Raji (cell line): Measurements from ENCODE around the gene SHOX.

Experiments
- POLR2A ChIP-seq: IDR thresholded peaks from 2 replicates; pipeline ENCODE4 v1.6.1; 2011; ENCODE audit warnings: low read depth, low read length, control low read depth; ENCODE audit not compliant: insufficient read depth

SHOX gene

DNA sequence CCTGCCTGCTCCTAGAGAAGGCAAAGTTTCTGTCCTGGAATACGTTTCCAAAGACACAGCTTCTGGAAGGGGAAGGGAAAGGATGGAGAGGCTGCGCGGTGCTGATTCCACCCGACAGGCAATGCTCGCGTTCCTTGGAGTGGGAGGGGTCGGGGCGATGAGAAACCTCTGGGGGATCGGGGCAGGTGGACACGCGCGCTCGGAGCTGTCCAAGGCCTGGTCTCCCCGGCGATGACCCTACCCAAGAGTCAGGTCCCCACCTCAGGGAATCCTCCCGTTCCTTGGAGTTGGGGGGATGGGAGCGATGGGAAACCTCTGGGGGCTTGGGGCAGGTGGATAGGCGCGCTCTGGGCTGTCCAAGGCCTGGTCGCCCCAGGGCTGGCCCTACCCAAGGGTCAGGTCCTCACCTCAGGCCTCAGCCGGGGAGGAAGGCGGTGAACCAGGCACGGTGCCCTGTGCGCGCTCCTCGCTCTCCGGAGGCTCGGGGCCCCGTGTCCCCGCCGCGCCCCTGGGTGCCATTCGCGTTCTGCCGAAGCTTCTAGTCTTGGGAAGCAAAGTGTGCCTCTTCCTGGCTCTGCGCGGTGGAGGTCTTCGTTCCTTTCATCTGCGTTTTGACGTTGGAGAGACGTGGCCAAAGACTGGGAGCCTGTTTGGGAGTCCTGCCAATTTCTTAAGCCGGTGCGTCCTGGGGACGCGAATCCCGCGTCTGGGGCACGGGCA, 10.6 kb upstream of the SHOX start:
- TF ChIP-seq POLR2A, result no peak

DNA sequence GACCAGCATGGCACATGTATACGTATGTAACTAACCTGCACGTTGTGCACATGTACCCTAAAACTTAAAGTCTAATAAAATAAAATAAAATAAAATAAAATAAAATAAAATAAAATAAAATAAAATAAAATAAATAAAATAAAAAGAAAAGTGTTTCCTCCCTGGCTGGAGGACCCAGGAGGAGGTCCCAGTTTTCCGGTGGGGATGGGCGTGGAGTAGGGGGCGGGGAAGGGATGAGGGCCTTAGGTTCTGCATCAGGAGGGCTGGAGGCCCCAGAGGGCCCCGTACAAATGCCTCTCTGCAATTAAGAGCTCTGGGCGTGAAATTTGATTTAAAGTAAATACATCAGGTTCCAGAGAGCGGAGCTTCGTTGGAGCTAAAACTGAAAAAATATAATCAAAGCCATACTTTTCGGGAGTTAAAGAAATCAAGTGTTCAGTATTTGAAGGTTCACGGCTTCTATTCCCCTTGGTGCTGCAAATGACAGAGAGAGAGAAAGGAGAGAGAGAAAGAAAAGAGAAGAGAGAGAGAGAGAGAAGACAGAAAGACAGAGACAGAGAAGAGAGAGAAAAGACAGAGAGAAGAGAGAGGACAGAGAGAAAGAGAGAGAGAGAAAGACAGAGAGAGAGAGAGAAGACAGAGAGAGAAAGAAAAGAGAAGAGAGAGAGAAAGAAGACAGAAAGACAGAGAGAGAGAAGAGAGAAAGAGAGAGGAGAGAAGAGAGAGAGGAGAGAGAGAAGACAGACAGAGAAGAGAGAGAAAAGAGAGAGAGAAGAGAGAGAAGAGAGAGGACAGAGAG, 8.7 kb upstream of the SHOX start:
- no peak for TF ChIP-seq POLR2A

DNA sequence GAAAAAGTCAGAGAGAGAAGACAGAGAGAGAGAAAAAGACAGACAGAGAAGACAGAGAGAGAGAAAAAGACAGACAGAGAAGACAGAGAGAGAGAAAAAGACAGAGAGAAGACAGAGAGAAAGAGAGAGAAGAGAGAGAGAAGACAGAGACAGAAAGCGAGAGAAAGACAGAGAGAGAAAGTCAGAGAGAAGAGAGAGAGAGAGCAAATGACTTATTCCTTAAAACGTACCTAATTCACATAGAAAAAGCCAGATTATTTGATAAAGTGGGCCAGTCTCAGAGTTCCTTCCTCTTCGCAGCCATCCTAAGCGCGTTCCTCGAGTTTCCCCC, 7.4 kb upstream of the SHOX start:
- no peak for TF ChIP-seq POLR2A

DNA sequence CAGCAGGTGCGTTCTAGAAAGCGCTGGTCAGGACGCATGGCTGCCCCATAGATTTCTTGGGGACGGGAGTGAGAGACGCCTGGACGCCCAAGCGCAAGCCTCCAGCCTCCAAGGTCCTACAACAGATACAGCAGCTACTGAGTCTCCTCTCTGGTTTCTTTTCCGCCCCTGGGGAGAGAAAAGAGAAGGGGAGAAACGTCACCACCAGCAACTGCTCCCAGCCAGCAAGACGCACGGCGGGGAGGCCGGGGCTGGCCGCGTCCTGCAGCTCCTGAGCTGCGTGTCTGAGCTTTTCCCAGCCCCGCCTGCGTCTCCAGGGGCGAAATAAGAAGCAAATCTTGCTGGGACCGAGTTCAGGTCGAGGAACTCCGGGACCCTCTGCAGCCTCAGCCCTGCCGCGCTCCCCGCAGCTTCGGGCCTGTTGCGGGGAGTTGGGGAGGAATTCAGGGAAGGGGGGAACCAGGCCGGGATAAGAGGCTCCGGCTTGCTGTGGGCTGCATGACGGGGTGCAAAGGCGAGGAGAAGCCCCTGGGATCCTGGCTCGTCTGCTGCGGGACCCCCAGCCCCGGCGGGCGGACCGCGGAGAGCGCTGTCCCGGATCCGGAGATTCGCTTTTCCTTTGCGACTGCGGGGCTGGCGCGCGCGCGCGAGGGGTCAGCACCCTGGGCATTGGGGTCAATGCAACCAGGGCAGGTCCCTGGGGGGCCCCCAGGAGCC, 6.8 kb upstream of the SHOX start:
- TF ChIP-seq POLR2A, result no peak

DNA sequence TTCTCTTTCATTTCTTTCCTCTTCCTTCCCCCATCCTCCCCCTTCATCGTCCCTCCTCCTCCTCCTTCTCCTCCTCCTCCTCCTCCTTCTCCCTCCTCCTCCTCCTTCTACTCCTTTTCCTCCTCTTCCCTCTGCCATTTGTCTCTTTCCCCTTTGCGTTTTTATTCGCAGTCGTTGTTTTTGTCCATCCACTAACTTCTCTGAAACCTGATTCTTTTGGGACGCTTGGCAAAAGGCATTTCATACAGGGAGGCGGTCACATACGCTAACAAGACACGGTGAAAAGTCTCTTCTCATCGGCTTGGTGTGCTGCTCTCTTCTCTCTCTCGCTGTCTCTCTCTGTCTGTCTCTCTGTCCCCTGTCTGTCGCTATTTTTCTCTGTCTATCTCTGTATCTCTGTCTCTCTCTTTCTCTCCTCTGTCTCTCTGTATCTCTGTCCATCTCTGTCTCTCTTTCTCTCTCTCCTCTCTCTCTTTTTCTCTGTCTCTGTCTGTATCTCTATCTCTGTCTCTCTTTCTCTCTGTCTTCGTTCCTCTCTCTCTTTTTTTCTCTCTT, 5.4 kb upstream of the SHOX start:
- no peak for TF ChIP-seq POLR2A

DNA sequence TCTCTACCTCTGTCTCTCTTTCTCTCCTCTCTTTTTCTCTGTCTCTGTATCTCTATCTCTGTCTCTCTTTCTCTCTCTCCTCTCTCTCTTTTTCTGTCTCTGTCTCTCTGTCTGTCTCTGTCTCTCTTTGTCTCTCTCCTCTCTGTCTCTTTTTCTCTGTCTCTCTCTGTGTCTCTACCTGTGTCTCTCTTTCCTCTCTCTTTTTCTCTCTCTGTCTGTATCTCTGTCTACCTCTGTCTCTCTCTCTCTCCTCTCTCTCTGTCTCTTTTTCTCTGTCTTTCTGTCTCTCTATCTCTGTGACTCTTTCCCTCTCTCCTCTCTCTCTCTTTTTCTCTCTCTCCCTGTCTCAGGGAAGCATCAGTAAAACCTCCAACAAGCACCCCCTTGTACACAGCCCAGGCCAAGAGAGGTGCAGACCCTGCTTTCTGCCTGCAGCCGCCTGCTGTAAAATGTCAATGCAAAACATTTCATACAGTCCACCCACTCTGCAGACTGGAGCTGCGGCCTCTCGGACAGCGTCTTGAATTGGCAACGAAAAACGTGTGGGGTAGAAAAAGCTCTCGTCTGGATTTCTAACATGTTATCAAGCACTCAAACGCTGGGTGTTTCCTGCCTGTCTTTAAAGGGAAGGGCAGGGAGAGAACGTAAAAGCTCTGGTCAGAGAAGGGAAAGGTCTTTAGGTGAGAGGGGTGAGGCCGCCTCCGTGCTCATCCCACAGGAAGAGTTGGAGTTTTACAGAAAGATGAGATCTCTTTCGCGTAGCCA, 3.7 kb upstream of the SHOX start:
- no peak for TF ChIP-seq POLR2A

DNA sequence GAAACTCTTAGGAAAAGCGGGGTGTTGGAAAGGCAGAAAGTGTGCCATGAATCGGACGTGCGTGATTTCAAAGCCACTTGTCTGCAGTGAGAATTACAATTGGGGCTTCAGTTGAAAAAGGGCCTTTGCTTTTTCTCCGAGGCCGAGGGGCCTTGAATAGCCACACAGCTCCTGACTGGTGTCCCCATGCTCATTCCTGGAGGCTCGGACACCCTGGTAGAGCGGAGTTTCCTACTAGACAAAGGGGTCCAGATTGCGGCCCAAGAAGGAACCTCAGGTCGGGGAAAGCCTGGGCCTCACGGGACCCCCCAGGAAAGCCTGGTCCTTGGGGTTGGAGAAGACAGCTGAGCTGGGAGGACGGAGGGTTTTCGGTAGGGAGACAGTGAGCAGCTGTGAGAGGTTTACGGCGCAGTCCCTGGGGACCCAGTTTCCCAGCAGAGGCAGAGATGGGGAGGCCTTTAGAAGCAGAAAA, 3.0 kb upstream of the SHOX start:
- TF ChIP-seq POLR2A, result no peak

DNA sequence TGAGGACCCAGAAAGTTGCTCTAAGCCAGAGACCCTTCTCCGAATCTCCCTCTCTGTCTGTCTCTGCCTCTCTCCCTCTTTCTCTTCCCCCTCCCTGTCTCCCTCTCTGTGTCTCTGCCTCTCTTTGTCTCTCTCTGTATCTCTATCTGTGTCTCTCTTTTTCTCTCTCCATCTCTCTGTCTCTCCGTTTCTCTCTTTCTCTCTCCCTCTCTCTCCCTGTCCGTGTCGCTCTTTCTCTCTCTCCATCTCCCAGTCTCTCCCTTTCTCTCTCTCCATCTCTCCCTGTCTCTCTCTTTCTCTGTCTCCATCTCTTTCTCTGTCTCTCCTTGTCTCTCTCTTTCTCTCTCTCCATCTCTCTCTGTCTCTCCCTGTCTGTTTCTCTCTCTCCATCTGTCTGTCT, 2.6 kb upstream of the SHOX start:
- TF ChIP-seq POLR2A, result no peak

DNA sequence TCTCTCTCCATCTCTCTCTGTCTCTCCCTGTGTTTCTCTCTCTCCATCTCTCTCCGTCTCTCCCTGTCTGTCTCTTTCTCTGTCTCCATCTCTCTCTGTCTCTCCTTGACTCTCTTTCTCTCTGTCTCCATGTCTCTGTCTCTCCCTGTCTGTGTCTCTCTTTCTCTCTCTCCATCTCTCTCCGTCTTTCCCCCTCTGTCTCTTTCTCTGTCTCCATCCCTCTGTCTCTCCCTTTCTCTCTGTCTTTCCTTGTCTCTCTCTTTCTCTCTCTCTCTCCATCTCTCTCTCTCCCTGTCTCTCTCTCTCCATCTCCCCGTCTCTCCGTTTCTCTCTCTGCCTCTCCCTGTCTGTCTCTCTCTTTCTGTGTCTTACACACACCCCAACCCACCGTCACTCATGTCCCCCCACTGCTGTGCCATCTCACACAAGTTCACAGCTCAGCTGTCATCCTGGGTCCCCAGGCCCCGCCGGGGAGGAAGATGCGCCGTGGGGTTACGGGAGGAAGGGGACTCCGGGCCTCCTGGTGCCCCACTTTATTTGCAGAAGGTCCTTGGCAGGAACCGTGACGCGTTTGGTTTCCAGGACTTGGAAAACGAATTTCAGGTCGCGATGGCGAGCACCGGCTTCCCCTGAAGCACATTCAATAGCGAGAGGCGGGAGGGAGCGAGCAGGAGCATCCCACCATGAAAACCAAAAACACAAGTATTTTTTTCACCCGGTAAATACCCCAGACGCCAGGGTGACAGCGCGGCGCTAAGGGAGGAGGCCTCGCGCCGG, 1.2 kb upstream of the SHOX start:
- TF ChIP-seq POLR2A, result no peak

DNA sequence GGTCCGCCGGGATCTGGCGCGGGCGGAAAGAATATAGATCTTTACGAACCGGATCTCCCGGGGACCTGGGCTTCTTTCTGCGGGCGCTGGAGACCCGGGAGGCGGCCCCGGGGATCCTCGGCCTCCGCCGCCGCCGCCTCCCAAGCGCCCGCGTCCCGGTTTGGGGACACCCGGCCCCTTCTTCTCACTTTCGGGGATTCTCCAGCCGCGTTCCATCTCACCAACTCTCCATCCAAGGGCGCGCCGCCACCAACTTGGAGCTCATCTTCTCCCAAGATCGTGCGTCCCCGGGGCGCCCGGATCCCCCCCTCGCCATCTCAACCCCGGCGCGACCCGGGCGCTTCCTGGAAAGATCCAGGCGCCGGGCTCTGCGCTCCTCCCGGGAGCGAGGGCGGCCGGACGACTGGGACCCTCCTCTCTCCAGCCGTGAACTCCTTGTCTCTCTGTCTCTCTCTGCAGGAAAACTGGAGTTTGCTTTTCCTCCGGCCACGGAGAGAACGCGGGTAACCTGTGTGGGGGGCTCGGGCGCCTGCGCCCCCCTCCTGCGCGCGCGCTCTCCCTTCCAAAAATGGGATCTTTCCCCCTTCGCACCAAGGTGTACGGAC, 482 bp upstream of the SHOX start:
- TF ChIP-seq POLR2A, result no peak

DNA sequence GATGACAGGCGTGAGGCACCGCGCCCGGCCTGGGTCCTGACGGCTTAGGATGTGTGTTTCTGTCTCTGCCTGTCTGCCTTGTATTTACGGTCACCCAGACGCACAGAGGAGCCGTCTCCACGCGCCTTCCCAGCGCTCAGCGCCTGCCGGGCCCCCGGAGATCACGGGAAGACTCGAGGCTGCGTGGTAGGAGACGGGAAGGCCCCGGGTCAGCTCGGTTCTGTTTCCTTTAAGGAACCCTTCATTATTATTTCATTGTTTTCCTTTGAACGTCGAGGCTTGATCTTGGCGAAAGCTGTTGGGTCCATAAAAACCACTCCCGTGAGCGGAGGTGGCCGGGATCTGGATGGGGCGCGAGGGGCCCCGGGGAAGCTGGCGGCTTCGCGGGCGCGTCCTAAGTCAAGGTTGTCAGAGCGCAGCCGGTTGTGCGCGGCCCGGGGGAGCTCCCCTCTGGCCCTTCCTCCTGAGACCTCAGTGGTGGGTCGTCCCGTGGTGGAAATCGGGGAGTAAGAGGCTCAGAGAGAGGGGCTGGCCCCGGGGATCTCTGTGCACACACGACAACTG, 1.3 kb downstream of the SHOX start:
- no peak for TF ChIP-seq POLR2A

DNA sequence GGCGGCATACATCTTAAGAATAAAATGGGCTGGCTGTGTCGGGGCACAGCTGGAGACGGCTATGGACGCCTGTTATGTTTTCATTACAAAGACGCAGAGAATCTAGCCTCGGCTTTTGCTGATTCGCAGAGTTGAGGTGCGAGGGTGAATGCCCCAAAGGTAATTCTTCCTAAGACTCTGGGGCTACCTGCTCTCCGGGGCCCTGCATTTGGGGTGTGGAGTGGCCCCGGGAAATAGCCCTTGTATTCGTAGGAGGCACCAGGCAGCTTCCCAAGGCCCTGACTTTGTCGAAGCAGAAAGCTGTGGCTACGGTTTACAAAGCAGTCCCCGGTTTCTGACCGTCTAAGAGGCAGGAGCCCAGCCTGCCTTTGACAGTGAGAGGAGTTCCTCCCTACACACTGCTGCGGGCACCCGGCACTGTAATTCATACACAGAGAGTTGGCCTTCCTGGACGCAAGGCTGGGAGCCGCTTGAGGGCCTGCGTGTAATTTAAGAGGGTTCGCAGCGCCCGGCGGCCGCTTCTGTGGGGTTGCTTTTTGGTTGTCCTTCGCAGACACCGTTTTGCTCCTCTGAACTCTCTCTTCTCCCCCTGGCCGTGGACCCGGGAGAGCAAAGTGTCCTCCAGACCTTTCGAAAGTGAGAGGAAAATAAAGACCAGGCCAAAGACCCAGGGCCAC, 1.9 kb downstream of the SHOX start:
- TF ChIP-seq POLR2A, result no peak

DNA sequence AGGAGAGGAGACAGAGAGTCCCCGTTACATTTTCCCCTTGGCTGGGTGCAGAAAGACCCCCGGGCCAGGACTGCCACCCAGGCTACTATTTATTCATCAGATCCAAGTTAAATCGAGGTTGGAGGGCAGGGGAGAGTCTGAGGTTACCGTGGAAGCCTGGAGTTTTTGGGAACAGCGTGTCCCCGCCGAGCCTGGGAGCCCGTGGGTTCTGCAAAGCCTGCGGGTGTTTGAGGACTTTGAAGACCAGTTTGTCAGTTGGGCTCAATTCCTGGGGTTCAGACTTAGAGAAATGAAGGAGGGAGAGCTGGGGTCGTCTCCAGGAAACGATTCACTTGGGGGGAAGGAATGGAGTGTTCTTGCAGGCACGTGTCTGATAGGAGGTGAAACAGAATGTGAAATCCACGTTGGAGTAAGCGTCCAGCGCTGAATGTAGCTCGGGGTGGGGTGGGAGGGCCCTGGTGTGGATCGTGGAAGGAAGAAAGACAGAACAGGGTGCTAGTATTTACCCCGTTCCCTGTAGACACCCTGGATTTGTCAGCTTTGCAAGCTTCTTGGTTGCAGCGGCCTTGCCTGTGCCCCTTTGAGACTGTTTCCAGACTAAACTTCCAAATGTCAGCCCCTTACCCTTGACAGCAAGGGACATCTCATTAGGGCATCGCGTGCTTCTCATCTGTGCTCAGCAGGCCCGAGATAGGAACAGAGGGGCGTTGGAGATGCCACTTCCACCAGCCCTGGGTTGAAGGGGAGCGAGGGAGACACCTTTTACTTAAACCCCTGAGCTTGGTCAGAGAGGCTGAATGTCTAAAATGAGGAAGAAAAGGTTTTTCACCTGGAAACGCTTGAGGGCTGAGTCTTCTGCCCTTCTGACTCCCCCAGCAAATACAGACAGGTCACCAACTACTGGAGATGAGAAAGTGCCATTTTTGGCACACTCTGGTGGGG, 2.7 kb downstream of the SHOX start:
- TF ChIP-seq POLR2A, result no peak
